ENCODE measurements around the gene CD79B. TPM values are rescaled to one million over a fixed set of nuclear protein-coding genes. Genes with fewer than 3 reads are reported as not detected.

The CD79B gene
- total and polyA plus RNA-seq, 2 of the 8 experiments (the other 6 are each of a cell fraction or from before 2014, with no cell fraction given): 1.5 to 3.9 TPM

DNA sequence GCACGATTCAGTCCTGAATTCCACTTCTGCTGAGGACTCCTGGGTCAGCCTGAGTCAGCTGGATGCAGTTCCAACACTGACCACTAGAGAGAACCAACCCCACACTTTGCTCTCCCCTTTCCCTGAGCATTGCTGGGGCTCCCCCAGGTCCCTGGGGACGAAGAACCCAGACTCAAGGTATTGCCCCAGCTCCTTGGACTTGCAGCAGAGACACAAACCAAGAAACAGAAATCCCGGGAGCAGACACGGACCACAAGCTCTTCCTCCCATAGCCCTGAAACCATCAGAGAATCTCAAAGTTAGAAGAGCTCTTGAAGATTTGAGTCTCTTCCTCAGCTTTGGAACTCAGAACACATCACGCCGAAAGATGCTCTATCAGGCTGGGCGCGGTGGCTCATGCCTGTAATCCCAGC is 12.8 kb downstream of the CD79B start:
- Histone ChIP-seq H3K36me3 (ENCODE audit: control insufficient read depth in 2 of 4, insufficient read depth in 4 of 4, low read length in 3 of 4) (no peaks in the 10 kb centered on the region), H3K9me3 (ENCODE audit: insufficient read depth in 2 of 2, low read depth in 1 of 2, low read length in 1 of 2) (no peaks in the 10 kb centered on the region), H4K5ac (ENCODE audit: insufficient read length, low read depth, low read length) (no peak overlapping the region), H3K23ac (ENCODE audit: insufficient read length) (no peak overlapping the region), H2BK15ac (ENCODE audit: low read length) (no peak overlapping the region), H2BK20ac (ENCODE audit: low read length) (no peak overlapping the region), H3K79me2 (ENCODE audit: control insufficient read depth in 1 of 2, insufficient read depth in 2 of 2, low read length in 2 of 2) (no peaks in the 10 kb centered on the region), H3K79me1 (ENCODE audit: low read depth, low read length) (no peaks in the 10 kb centered on the region), H3K9ac (replicated peaks in 1 of 4; ENCODE audit: extremely low read depth in 1 of 4, low read depth in 3 of 4, low read length in 3 of 4) (no peak overlapping the region), H2BK12ac (ENCODE audit: low read depth, low read length) (peak overlapping the region; percentile 68; the same call in 1 of the 2 replicates), H2BK5ac (ENCODE audit: low read depth, low read length) (no peak overlapping the region), H3K4ac (replicated peaks; ENCODE audit: insufficient read length, low read depth, low read length) (no peak overlapping the region), H3K14ac (ENCODE audit: insufficient read length) (no peak overlapping the region), H3K27me3 (replicated peaks in 1 of 4; ENCODE audit: control insufficient read depth in 3 of 4, extremely low read depth in 1 of 4, insufficient read depth in 3 of 4, low read length in 3 of 4) (no peaks in the 10 kb centered on the region), H3K4me2 (ENCODE audit: insufficient read depth in 1 of 2, low read depth in 2 of 2, low read length in 2 of 2) (no peak overlapping the region; a peak in 1 of 4 replicates), H4K91ac (replicated peaks; ENCODE audit: insufficient read length, low read length) (no peak overlapping the region), H3K27ac (ENCODE audit: low read depth, low read length) (no peak overlapping the region), H3K23me2 (ENCODE audit: low read depth, low read length) (no peaks in the 10 kb centered on the region; the same call in 1 of the 2 replicates), H3K4me1 (replicated peaks in 1 of 4; ENCODE audit: control insufficient read depth in 3 of 4, insufficient read depth in 4 of 4, low read length in 3 of 4) (peaks cover 0 to 5% (median under 1%) of the 10 kb centered on the region in 4 experiments; a peak in 3 of 7 replicates), H3K18ac (ENCODE audit: extremely low read depth, low read length) (no peak overlapping the region), H3K4me3 (ENCODE audit: extremely low read depth in 1 of 4, insufficient read depth in 2 of 4, low read depth in 3 of 4, low read length in 4 of 4) (no peak overlapping the region), H2AK5ac (ENCODE audit: low read depth, low read length) (no peak overlapping the region), H4K20me1 (replicated peaks in 1 of 2; ENCODE audit: control insufficient read depth in 1 of 2, insufficient read depth in 2 of 2, low read length in 2 of 2) (no peaks in the 10 kb centered on the region), H3K56ac (replicated peaks; ENCODE audit: insufficient read length, low read depth, low read length) (no peak overlapping the region), H2AFZ (ENCODE audit: low read length) (0 out of 2 replicates have a peak overlapping the region, but pooled peaks have one; percentile 63), H2BK120ac (replicated peaks; ENCODE audit: low read depth, low read length) (no peak overlapping the region), H4K8ac (ENCODE audit: extremely low read depth, insufficient read depth, low read length) (peak overlapping the region; percentile 71; the same call in 1 of the 2 replicates)
- FAIRE-seq (no peak), DNase-seq (ENCODE audit: low read depth in 1 of 2, low spot score in 2 of 2) (peak in 1 of 2 experiments; percentile 85)
- POLR2A ChIA-PET (ENCODE audit: partially characterized antibody): interaction anchor here (1.0 to 2.5 kb wide), 6 partner anchors 13 to 586 kb away, joined by 3 to 13 read pairs (median 4); partner anchors contain the start of gene CD79B
- CTCF ChIA-PET (ENCODE audit: partially characterized antibody): interaction anchor here (0.7 to 11.2 kb wide), 46 partner anchors 8 to 315 kb away, joined by 3 to 270 read pairs (median 8); partner anchors contain the start of genes CD79B, CSHL1, GH2 and PRR29
- 64% methylated on average over 8 of the region's 8 CpGs; no CpG with 5 or more reads in 1 of the 2 experiments for WGBS, 2 experiments (ENCODE audit: extremely low coverage in 1 of 2, insufficient coverage in 1 of 2, insufficient read length in 1 of 2, insufficient replicate concordance in 2 of 2, low coverage in 1 of 2, low lambda C conversion rate in 2 of 2, missing lambda C conversion rate in 1 of 2)
- TF ChIP-seq SP4 (IDR thresholded peaks at IDR 0.05; ENCODE audit: low read length) (no peak), RXRA (IDR thresholded peaks at IDR 0.05; ENCODE audit: insufficient read depth, low read depth, low read length) (no peak), POLR2AphosphoS5 (IDR thresholded peaks at IDR 0.05; ENCODE audit: low read depth, low read length) (no peak), RAD21 (IDR thresholded peaks at IDR 0.05 in 1 of 2, conservative IDR thresholded peaks at IDR 0.05 in 1 of 2; ENCODE audit: low read depth in 2 of 2, low read length in 2 of 2) (peak; percentile 89 to 94), HDAC6 (IDR thresholded peaks at IDR 0.05; ENCODE audit: low read depth, low read length) (no peak), NANOG (IDR thresholded peaks at IDR 0.05; ENCODE audit: insufficient read depth, low read depth, low read length, poor library complexity, severe bottlenecking) (no peak), MAFK (IDR thresholded peaks at IDR 0.05; ENCODE audit: low read depth, low read length) (peak; percentile 3; the same call in 1 of the 2 replicates)
- TF ChIP-seq, protein P1, sequence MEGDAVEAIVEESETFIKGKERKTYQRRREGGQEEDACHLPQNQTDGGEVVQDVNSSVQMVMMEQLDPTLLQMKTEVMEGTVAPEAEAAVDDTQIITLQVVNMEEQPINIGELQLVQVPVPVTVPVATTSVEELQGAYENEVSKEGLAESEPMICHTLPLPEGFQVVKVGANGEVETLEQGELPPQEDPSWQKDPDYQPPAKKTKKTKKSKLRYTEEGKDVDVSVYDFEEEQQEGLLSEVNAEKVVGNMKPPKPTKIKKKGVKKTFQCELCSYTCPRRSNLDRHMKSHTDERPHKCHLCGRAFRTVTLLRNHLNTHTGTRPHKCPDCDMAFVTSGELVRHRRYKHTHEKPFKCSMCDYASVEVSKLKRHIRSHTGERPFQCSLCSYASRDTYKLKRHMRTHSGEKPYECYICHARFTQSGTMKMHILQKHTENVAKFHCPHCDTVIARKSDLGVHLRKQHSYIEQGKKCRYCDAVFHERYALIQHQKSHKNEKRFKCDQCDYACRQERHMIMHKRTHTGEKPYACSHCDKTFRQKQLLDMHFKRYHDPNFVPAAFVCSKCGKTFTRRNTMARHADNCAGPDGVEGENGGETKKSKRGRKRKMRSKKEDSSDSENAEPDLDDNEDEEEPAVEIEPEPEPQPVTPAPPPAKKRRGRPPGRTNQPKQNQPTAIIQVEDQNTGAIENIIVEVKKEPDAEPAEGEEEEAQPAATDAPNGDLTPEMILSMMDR (IDR thresholded peaks at IDR 0.05; ENCODE audit: control extremely low read depth in 1 of 3, insufficient read depth in 1 of 3, low read depth in 1 of 3, low read length in 3 of 3): peak; percentile 88 to 94 (median 89)
- TF ChIP-seq, protein P2, sequence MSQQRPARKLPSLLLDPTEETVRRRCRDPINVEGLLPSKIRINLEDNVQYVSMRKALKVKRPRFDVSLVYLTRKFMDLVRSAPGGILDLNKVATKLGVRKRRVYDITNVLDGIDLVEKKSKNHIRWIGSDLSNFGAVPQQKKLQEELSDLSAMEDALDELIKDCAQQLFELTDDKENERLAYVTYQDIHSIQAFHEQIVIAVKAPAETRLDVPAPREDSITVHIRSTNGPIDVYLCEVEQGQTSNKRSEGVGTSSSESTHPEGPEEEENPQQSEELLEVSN (IDR thresholded peaks at IDR 0.05): no peak
